IMR-90 (cell line): ENCODE data around the gene SSBP3. TPM values are rescaled to one million over a fixed set of nuclear protein-coding genes. Genes with fewer than 3 reads are reported as not detected.

Experiments
- ATAC-seq: fragments of 200-7000 bp; cut with Tn5 transposase; 2 replicates; pipeline ENCODE4 v1.9.1; 2020; ENCODE audit warnings: low read depth, mild to moderate bottlenecking, moderate library complexity
- BruUV-seq: library from RNA; stranded (reverse); fragments of 400-500 nt; replicated peaks from 2 replicates; lab custom pipeline; 2021; lab: Mats Ljungman, UMichigan
- CTCF ChIA-PET: fragments of 300-600 bp; formaldehyde crosslinking; extraction: SDS; loops from one replicate; lab custom pipeline; 2021; ENCODE audit warnings: antibody characterized with exemption; lab: Yijun Ruan, JAX
- POLR2A ChIA-PET: fragments of 300-600 bp; sonication (Branson Sonifier 250); formaldehyde crosslinking; loops from one replicate; lab custom pipeline; 2022; ENCODE audit warnings: antibody characterized with exemption; ENCODE audit not compliant: unreplicated experiment; lab: Charles Lee
- DNase-seq: peaks from one replicate; pipeline ENCODE4 v3.0.0; 2013
- H2AFZ ChIP-seq: replicated peaks from 2 replicates; pipeline ENCODE3; 2013; ENCODE audit warnings: low read length, mild to moderate bottlenecking; ENCODE audit not compliant: poor library complexity
- H2AK5ac ChIP-seq: 2 replicates; pipeline ENCODE4 v1.6.1; 2013; ENCODE audit warnings: low read depth, low read length, inconsistent platforms
- H2AK9ac ChIP-seq: replicated peaks from 2 replicates; pipeline ENCODE3; 2013; ENCODE audit warnings: mild to moderate bottlenecking, low read depth, low read length, moderate library complexity; ENCODE audit not compliant: poor library complexity
- H2BK120ac ChIP-seq: 2 replicates; pipeline ENCODE4 v1.6.1; 2013; ENCODE audit warnings: low read depth, low read length, inconsistent platforms
- H2BK15ac ChIP-seq: 3 replicates; pipeline ENCODE4 v1.6.1; 2013; ENCODE audit warnings: low read depth, low read length, inconsistent platforms
- H2BK20ac ChIP-seq: 2 replicates; pipeline ENCODE4 v1.6.1; 2013; ENCODE audit warnings: low read depth, mild to moderate bottlenecking, inconsistent platforms, low read length, moderate library complexity
- H2BK5ac ChIP-seq: 2 replicates; pipeline ENCODE4 v1.6.1; 2013; ENCODE audit warnings: mild to moderate bottlenecking, low read depth, low read length, inconsistent platforms; ENCODE audit not compliant: poor library complexity, severe bottlenecking
- H3K14ac ChIP-seq: replicated peaks from 2 replicates; pipeline ENCODE4 v1.6.1; 2013; ENCODE audit warnings: low read depth, low read length, inconsistent platforms
- H3K18ac ChIP-seq: 2 replicates; pipeline ENCODE4 v1.6.1; 2013; ENCODE audit warnings: low read depth, low read length, control low read depth
- H3K23ac ChIP-seq: 2 replicates; pipeline ENCODE4 v1.6.1; 2013; ENCODE audit warnings: low read depth, low read length, inconsistent platforms
- H3K27ac ChIP-seq: 2 replicates; pipeline ENCODE4 v1.5.1; 2013; ENCODE audit warnings: mild to moderate bottlenecking, control low read depth, low read length; ENCODE audit not compliant: insufficient read depth
- H3K27me3 ChIP-seq: 2 replicates; pipeline ENCODE4 v1.6.1; 2013; ENCODE audit warnings: low read length; ENCODE audit not compliant: control insufficient read depth, insufficient read depth
- H3K36me3 ChIP-seq: 2 replicates; pipeline ENCODE4 v1.6.1; 2013; ENCODE audit warnings: low read length, mixed read lengths; ENCODE audit not compliant: control insufficient read depth, insufficient read depth
- H3K4ac ChIP-seq: 2 replicates; pipeline ENCODE4 v1.6.1; 2013; ENCODE audit warnings: low read depth, low read length, inconsistent platforms
- H3K4me1 ChIP-seq: 2 replicates; pipeline ENCODE4 v1.6.1; 2013; ENCODE audit warnings: low read length, mixed read lengths; ENCODE audit not compliant: control insufficient read depth, insufficient read depth
- H3K4me2 ChIP-seq: 2 replicates; pipeline ENCODE4 v1.6.1; 2013; ENCODE audit warnings: low read depth, mild to moderate bottlenecking, control low read depth, low read length, moderate library complexity
- H3K4me3 ChIP-seq: 2 replicates; pipeline ENCODE4 v1.5.1; 2013; ENCODE audit warnings: low read depth, mild to moderate bottlenecking, control low read depth, low read length, moderate library complexity; ENCODE audit not compliant: insufficient read depth
- H3K56ac ChIP-seq: 2 replicates; pipeline ENCODE4 v1.6.1; 2013; ENCODE audit warnings: low read length, inconsistent platforms; ENCODE audit not compliant: insufficient read depth; ENCODE audit errors: extremely low read depth
- H3K79me1 ChIP-seq, 2 experiments: 2 replicates each; pipeline ENCODE4 v1.6.1; 2013; ENCODE audit warnings: low read length in 2 of 2, inconsistent platforms in 1 of 2, low read depth in 1 of 2
- H3K9ac ChIP-seq: 2 replicates; pipeline ENCODE4 v1.6.1; 2013; ENCODE audit warnings: low read depth, low read length, control low read depth
- H3K9me1 ChIP-seq: 2 replicates; pipeline ENCODE4 v1.6.1; 2013; ENCODE audit warnings: low read length, inconsistent platforms; ENCODE audit not compliant: insufficient read depth
- H3K9me3 ChIP-seq: 2 replicates; pipeline ENCODE4 v1.6.1; 2013; ENCODE audit warnings: low read length; ENCODE audit not compliant: control insufficient read depth, insufficient read depth
- H4K20me1 ChIP-seq: 2 replicates; pipeline ENCODE4 v1.6.1; 2013; ENCODE audit warnings: low read length, inconsistent platforms; ENCODE audit not compliant: insufficient read depth
- H4K5ac ChIP-seq: 2 replicates; pipeline ENCODE4 v1.6.1; 2013; ENCODE audit warnings: mild to moderate bottlenecking, low read depth, low read length, control low read depth
- H4K8ac ChIP-seq, 2 experiments: 2 replicates each; pipeline ENCODE4 v1.6.1; 2013; ENCODE audit warnings: low read depth in 2 of 2, low read length in 2 of 2, control low read depth in 1 of 2, inconsistent platforms in 1 of 2
- H4K91ac ChIP-seq: 2 replicates; pipeline ENCODE4 v1.6.1; 2013; ENCODE audit warnings: low read depth, low read length, inconsistent platforms; ENCODE audit not compliant: insufficient read depth
- CHD1 ChIP-seq: IDR thresholded peaks from 2 replicates; pipeline ENCODE4 v1.6.1; 2012; ENCODE audit warnings: low read depth, low read length, improper control_type of control experiment
- ELK1 ChIP-seq: fragments of 150-350 bp; IDR thresholded peaks from 2 replicates; pipeline ENCODE4 v1.6.1; 2016; ENCODE audit warnings: low read depth, mild to moderate bottlenecking, low read length, moderate library complexity, borderline replicate concordance
- MXI1 ChIP-seq: IDR thresholded peaks from 2 replicates; pipeline ENCODE4 v1.6.1; 2012; ENCODE audit warnings: low read depth, mild to moderate bottlenecking, low read length, moderate library complexity, borderline replicate concordance
- RAD21 ChIP-seq: IDR thresholded peaks from 2 replicates; pipeline ENCODE4 v1.6.1; 2012; ENCODE audit warnings: low read length, improper control_type of control experiment
- WGBS, 2 experiments: methylation state at CpG; one replicate each; pipeline versions ENCODE4 v1.1.5 to v1.1.7; 2013; ENCODE audit warnings: missing lambda C conversion rate in 2 of 2; ENCODE audit not compliant: insufficient read length in 1 of 2; ENCODE audit errors: extremely low coverage in 2 of 2; 5-methylcytosine and 5-hydroxymethylcytosine counted together
- dilution Hi-C: fragments of 300-500 bp; cut with HindIII; formaldehyde crosslinking; loops from one replicate; pipeline ENCODE4 v1.14.3; 2018; ENCODE audit warnings: low sequenced_read_pairs; ENCODE audit not compliant: unreplicated experiment
- in situ Hi-C: fragments of 300-500 bp; cut with MboI; formaldehyde crosslinking; loops from 3 replicates; pipeline ENCODE4 v1.14.3; 2019; ENCODE audit warnings: low sequenced_read_pairs, inconsistent platforms, mixed read lengths
- intact Hi-C: fragments of 100-400 bp; cut with micrococcal nuclease; formaldehyde crosslinking; loops from 2 replicates; pipeline ENCODE4 v1.10.0; 2022
- polyA plus RNA-seq, 3 experiments: library from polyadenylated mRNA; depleted of rRNA; stranded (reverse); fragments of >200 nt; gene quantifications; 2 replicates each; pipeline ENCODE4 v1.2.3, GENCODE V29; 2012; ENCODE audit warnings: low replicate concordance in 1 of 3
- total RNA-seq: library from RNA; depleted of rRNA; stranded (reverse); fragments of >200 nt; gene quantifications from 2 replicates; pipeline ENCODE4 v1.2.3, GENCODE V29; 2012

SSBP3 gene
- total and polyA plus RNA-seq, 2 of the 4 experiments (the other 2 are of a cell fraction) = 10.9 to 39.6 TPM

DNA sequence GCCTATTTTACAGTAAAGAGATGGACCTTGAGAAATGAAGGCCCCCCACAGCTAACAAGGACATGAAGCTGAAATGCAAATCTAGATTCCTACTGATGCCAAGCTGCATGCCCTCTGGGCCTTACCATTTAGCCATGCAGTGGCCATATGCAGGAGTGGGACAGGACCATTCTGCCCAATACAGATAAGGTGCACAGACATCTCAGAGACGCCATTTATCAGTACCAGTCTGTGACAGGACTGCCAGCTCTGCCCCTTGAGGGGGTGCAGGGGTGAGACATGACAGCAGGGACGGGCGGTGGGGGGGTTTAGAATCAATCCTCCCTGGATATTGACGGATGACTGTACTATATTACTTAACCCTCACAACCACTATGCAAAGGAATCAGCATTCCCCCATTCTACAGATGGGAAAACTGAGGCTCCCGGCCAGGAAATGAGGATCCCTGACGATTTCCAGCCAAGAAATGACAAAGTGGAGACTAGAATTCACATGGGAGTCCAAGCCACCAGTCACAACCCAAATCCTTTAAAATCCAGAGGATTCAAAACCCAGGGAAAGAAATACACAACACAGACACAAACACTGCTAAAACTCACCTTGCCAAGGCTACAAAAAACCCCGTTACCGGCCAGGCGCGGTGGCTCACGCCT is 10.8 kb downstream of the SSBP3 start (continued):
- TF ChIP-seq MXI1 = no peak

- H3K79me1 ChIP-seq = peaks cover 23 to 75% of the 10 kb centered on the region in 2 experiments
- no peak overlapping the region for H3K23ac ChIP-seq
- H3K9me3 ChIP-seq = no peaks in the 10 kb centered on the region
- H3K27me3 ChIP-seq = no peaks in the 10 kb centered on the region
- H2BK20ac ChIP-seq = no peak overlapping the region
- dilution Hi-C loops (no loop called here), intact Hi-C loops (no loop called here), in situ Hi-C loops (no loop called here)
- peaks cover 58% of the 10 kb centered on the region for H4K20me1 ChIP-seq
- H4K91ac ChIP-seq = no peak overlapping the region
- H2BK5ac ChIP-seq = no peak overlapping the region
- H3K36me3 ChIP-seq = peaks cover 66% of the 10 kb centered on the region
- ATAC-seq (no peak), DNase-seq (no peak)
- H2AK9ac ChIP-seq = no peak overlapping the region
- TF ChIP-seq RAD21 = no peak
- TF ChIP-seq ELK1 = no peak
- TF ChIP-seq CHD1 = no peak
- no peak overlapping the region for H3K4me3 ChIP-seq
- no peak overlapping the region for H2AFZ ChIP-seq
- ChIA-PET POLR2A (no interaction called here), CTCF (interaction anchor here (1.4 kb wide), 1 partner anchor 12 kb away, joined by 3 read pairs; the partner anchor contains the start of gene SSBP3)
- H4K8ac ChIP-seq = no peak overlapping the region
- peaks cover 6% of the 10 kb centered on the region; the same call in 1 of the 2 replicates for H3K4me1 ChIP-seq
- no peak overlapping the region for H3K4ac ChIP-seq
- H3K56ac ChIP-seq = no peak overlapping the region
- WGBS, 2 experiments = no CpG with 5 or more reads among the region's 4 CpGs
- no peak overlapping the region for H3K9ac ChIP-seq
- H2AK5ac ChIP-seq = no peak overlapping the region
- H3K4me2 ChIP-seq = no peak overlapping the region
- no peak overlapping the region for H3K18ac ChIP-seq
- H3K14ac ChIP-seq = no peak overlapping the region
- H2BK120ac ChIP-seq = no peak overlapping the region
- no peak overlapping the region for H4K5ac ChIP-seq
- BruUV-seq = no TSS peak
- peaks cover 9% of the 10 kb centered on the region; the same call in 1 of the 2 replicates for H3K9me1 ChIP-seq
- no peak overlapping the region for H2BK15ac ChIP-seq
- H3K27ac ChIP-seq = no peak overlapping the region
Observed at GRCh38 chr1:54394104-54394503, 12.1 kb downstream of the SSBP3 start.
